Activated CD8-positive, alpha-beta T cell treated with anti-CD3 and anti-CD28 coated beads, Interleukin-2, amount 10 ng/mL, durations not matched to agents 7 days and 5 days (primary cell): ENCODE results near the gene OGFOD2. TPM values are rescaled to one million over a fixed set of nuclear protein-coding genes. Genes with fewer than 3 reads are reported as not detected.

Source experiments
- ATAC-seq: fragments of 150-1000 bp; cut with Tn5 transposase; one replicate; pipeline ENCODE4 v1.10.0; 2021; ENCODE audit warnings: moderate library complexity
- CTCF ChIA-PET: fragments of 350-600 bp; sonication (Branson Sonifier 250); formaldehyde crosslinking; loops from one replicate; lab custom pipeline; 2021; ENCODE audit warnings: antibody characterized with exemption; lab: Charles Lee
- POLR2A ChIA-PET: fragments of 350-600 bp; sonication (Branson Sonifier 250); formaldehyde crosslinking; loops from one replicate; lab custom pipeline; 2021; ENCODE audit warnings: antibody characterized with exemption; lab: Charles Lee
- DNase-seq: peaks from one replicate; pipeline ENCODE4 v3.0.0-alpha.2; 2020
- H3K27ac Mint-ChIP-seq: one replicate; pipeline ENCODE4 v1.8.0; 2021; ENCODE audit warnings: mild to moderate bottlenecking, mixed read lengths
- H3K27me3 Mint-ChIP-seq: one replicate; pipeline ENCODE4 v1.8.0; 2021; ENCODE audit warnings: low read depth, mixed read lengths
- H3K36me3 Mint-ChIP-seq: one replicate; pipeline ENCODE4 v1.8.0; 2021; ENCODE audit warnings: low read depth, mixed read lengths
- H3K4me1 Mint-ChIP-seq: one replicate; pipeline ENCODE4 v1.8.0; 2021; ENCODE audit warnings: low read depth, mixed read lengths
- H3K4me3 Mint-ChIP-seq: one replicate; pipeline ENCODE4 v1.8.0; 2021; ENCODE audit warnings: mild to moderate bottlenecking, mixed read lengths
- H3K9me3 Mint-ChIP-seq: one replicate; pipeline ENCODE4 v1.8.0; 2022; ENCODE audit warnings: mixed read lengths; ENCODE audit not compliant: insufficient read depth
- total RNA-seq, 2 experiments: library from RNA; stranded (reverse); gene quantifications; one replicate each; pipeline ENCODE4 v1.2.3, GENCODE V29; 2021

Gene OGFOD2
- total RNA-seq, 2 experiments from 2014 or later, result 24.1 to 27.0 TPM

- Mint-ChIP-seq H3K4me3 (no peak overlapping the region), H3K4me1 (peaks cover 38% of the 10 kb centered on the region), H3K9me3 (no peaks in the 10 kb centered on the region), H3K27me3 (no peaks in the 10 kb centered on the region), H3K36me3 (peaks cover 34% of the 10 kb centered on the region), H3K27ac (no peak overlapping the region)
- no peak for ATAC-seq
- ChIA-PET CTCF (no interaction called here), POLR2A (interaction anchor here (1.1 kb wide), 1 partner anchor 10 kb away, joined by 3 read pairs; the partner anchor contains the start of gene OGFOD2)
- no peak for DNase-seq
Observed at GRCh38 chr12:122985338-122986257, 10.6 kb downstream of the OGFOD2 start.

DNA sequence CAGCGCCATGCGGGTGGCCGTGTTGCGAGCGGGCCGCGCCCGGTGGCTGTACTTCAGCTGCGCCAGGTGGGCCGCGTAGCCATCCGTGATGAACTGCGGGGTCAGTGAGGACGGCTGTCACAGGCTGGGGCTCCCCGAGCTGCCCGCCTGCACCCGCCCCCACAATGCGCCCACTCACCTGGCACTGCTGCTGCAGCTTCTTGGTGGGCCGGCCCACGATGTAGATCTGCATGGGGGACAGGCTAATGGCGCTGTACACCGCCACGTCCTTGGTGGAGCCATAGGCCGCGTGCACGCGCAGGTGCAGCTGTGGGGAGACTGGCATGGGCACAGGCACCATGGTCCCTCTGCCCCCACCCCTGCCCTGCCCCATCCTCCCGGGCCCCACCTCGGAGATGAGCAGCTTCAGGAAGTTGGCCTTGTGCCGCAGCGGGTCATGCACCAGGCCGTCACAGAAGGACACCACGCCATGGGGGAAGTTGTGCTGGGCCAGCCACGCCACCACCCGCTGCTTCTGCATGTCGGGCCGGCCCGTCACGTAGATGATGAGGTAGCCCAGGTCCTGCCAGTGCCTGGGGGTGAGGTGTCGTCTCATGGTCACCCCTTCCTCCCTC is 11.3 kb downstream of the OGFOD2 start:
- ATAC-seq, result no peak
- H3K9me3 Mint-ChIP-seq, result no peaks in the 10 kb centered on the region

GRCh38 chr12:122987086-122987951 is 12.3 kb downstream of the OGFOD2 start:
- H3K9me3 Mint-ChIP-seq, result no peaks in the 10 kb centered on the region
- ChIA-PET POLR2A (interaction anchor here (0.8 kb wide), 1 partner anchor 21 kb away, joined by 3 read pairs; the partner anchor contains the start of gene ABCB9), CTCF (no interaction called here)
- H3K36me3 Mint-ChIP-seq, result peaks cover 22% of the 10 kb centered on the region
- no peaks in the 10 kb centered on the region for H3K27me3 Mint-ChIP-seq
- no peak overlapping the region for H3K4me3 Mint-ChIP-seq
- peaks cover 28% of the 10 kb centered on the region for H3K4me1 Mint-ChIP-seq
- ATAC-seq, result no peak
- no peak overlapping the region for H3K27ac Mint-ChIP-seq
- DNase-seq, result no peak

More for the DNA sequence above, 11.3 kb downstream of the OGFOD2 start:
- H3K4me1 Mint-ChIP-seq, result peaks cover 38% of the 10 kb centered on the region
- no peak overlapping the region for H3K4me3 Mint-ChIP-seq
- DNase-seq, result no peak
- H3K36me3 Mint-ChIP-seq, result peaks cover 32% of the 10 kb centered on the region
- H3K27me3 Mint-ChIP-seq, result no peaks in the 10 kb centered on the region
- POLR2A ChIA-PET, result interaction anchor here (1.1 kb wide), 1 partner anchor 11 kb away, joined by 3 read pairs; the partner anchor contains the start of gene OGFOD2
- CTCF ChIA-PET, result no interaction called here
- no peak overlapping the region for H3K27ac Mint-ChIP-seq

- Mint-ChIP-seq H3K4me1 (peaks cover 21% of the 10 kb centered on the region), H3K4me3 (no peak overlapping the region), H3K27ac (no peak overlapping the region), H3K9me3 (no peaks in the 10 kb centered on the region), H3K36me3 (peaks cover 18% of the 10 kb centered on the region), H3K27me3 (no peaks in the 10 kb centered on the region)
- CTCF ChIA-PET, result no interaction called here
- ATAC-seq (no peak), DNase-seq (no peak)
- POLR2A ChIA-PET, result interaction anchor here (0.8 kb wide), 1 partner anchor 22 kb away, joined by 3 read pairs; the partner anchor contains the start of gene ABCB9
Observed at GRCh38 chr12:122988036-122988435, 13.0 kb downstream of the OGFOD2 start.

DNA sequence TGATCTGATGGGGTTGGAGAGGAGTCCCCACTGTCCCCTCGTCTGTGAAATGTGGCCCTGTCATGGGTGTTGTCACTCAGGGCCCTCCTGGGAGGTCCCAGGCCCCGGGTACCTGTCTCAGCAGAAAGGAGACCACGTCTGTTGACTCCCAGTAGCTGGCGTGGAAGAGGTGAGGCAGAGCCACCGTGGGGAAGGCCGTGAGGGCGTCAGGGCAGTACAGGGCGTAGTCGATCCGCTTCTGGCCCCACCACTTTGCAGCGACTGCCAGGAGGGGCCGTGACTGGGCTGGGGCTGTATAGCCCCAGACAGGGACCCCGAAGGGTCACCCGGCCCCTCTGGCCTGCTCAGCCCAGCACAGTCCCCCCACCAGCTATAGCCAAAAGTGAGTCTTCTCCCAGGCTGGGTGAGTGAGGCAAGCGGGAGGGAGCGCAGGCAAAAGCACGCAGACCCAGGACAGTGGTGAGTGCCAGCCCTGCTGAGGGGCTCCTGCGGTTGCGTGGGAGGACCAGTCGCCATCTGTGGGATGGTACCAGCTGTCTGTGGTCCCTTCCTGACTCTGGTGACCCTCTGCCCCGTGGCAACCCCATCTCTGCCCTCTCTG is 13.7 kb downstream of the OGFOD2 start:
- POLR2A ChIA-PET, result interaction anchor here (1.3 kb wide), 1 partner anchor 14 kb away, joined by 3 read pairs; the partner anchor contains the start of gene OGFOD2
- H3K4me1 Mint-ChIP-seq, result peaks cover 16% of the 10 kb centered on the region
- H3K27ac Mint-ChIP-seq, result no peak overlapping the region
- CTCF ChIA-PET, result interaction anchor here (0.6 kb wide), 1 partner anchor 554 kb away, joined by 3 read pairs; no protein-coding TSS in a partner anchor
- peaks cover 11% of the 10 kb centered on the region for H3K36me3 Mint-ChIP-seq
- H3K9me3 Mint-ChIP-seq, result no peaks in the 10 kb centered on the region
- no peak overlapping the region for H3K4me3 Mint-ChIP-seq
- H3K27me3 Mint-ChIP-seq, result no peaks in the 10 kb centered on the region
- no peak for DNase-seq
- ATAC-seq, result no peak

DNA sequence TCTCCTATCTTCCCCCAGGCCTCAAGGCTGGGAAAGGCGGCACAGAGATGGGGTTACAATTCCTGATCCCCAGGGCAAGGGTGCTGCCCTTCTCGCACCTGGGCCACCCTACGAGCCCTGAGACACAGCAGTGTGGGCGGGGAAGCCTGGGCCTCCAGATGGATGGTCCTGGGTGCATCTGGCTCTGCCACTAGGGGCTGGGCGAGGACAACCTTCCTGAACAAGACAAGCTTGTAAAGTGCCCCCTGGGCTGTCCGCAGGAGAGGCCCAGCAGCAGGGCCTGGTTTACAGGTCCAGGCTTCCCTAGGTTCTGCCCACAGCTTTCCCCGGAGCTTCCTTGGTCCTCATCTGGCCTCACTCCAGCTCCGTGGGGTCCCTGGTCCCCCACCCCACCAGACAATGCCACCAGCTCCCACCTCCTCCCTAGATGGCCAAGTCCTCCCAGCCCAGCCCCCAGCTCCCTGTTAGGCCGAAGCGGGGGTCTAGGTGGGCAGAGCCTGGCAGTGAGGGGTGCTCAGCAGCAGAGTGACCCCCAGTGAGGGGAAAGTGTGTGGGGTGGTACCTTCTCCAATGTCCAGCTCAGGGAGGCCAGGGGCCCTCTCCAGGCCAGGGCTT is 14.3 kb downstream of the OGFOD2 start:
- POLR2A ChIA-PET, result interaction anchor here (1.0 to 1.3 kb wide), 2 partner anchors 14 to 117 kb away, joined by 3 read pairs; partner anchors contain the start of gene OGFOD2
- CTCF ChIA-PET, result interaction anchor here (0.6 kb wide), 1 partner anchor 553 kb away, joined by 3 read pairs; no protein-coding TSS in a partner anchor
- Mint-ChIP-seq H3K9me3 (no peaks in the 10 kb centered on the region), H3K27ac (no peak overlapping the region), H3K27me3 (no peaks in the 10 kb centered on the region), H3K4me1 (peaks cover 10% of the 10 kb centered on the region), H3K36me3 (peaks cover 9% of the 10 kb centered on the region), H3K4me3 (no peak overlapping the region)
- ATAC-seq, result no peak
- DNase-seq, result no peak

DNA sequence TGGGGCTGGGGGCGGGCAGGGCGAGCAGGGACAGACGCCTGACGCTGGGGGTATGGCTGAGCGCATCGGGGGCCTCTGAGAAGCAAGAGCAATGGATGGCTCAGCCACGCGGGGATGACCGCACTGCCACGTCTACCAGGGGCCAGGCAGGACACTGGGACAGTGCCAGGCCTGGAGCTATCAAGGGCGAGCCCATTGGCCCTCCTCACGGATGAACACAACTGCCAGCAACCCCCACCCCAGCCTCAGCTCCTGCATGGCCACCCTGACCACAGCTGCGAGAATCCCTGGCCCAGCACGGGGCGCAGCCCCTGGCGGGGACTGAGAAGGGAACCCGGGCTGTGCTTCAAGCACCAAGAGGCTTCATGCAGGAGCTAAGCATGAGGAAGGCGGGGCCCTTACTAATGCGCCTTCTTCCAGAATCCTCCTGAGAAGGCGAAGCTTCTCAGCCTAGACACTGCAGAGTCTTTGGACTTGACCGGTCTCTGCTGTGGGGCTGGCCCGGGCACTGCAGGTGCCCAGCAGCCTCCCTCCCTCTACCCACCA is 14.9 kb downstream of the OGFOD2 start:
- Mint-ChIP-seq H3K4me1 (peaks cover 7% of the 10 kb centered on the region), H3K9me3 (no peaks in the 10 kb centered on the region), H3K4me3 (no peak overlapping the region), H3K36me3 (peaks cover 5% of the 10 kb centered on the region), H3K27me3 (no peaks in the 10 kb centered on the region), H3K27ac (no peak overlapping the region)
- ATAC-seq, result no peak
- ChIA-PET POLR2A (interaction anchor here (1.0 kb wide), 1 partner anchor 117 kb away, joined by 3 read pairs; no protein-coding TSS in a partner anchor), CTCF (no interaction called here)
- DNase-seq, result no peak

DNA sequence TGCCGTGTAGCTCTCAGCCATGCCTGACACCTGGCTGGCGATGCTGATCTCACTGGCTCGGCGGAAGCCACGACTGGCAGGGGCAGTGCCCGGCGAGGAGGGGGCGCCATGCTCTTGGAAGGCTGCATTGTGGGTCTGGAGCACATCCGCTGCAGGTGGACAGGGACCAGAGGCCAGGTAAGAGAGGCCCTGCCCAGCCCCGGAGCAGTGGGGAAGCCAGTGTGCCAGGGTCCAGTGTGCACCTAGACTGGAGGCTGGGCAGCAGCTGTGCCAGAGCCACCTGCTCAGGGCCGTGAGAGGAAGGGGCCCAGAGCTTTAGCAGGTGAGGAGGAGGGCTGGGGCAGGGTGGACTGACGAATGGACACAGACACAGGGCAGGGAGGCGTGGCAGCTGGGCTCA is 15.5 kb downstream of the OGFOD2 start:
- Mint-ChIP-seq H3K27me3 (no peaks in the 10 kb centered on the region), H3K4me1 (peaks cover 3% of the 10 kb centered on the region), H3K4me3 (no peak overlapping the region), H3K27ac (no peak overlapping the region), H3K9me3 (no peaks in the 10 kb centered on the region), H3K36me3 (peaks cover 2% of the 10 kb centered on the region)
- CTCF ChIA-PET, result no interaction called here
- POLR2A ChIA-PET, result no interaction called here
- ATAC-seq (no peak), DNase-seq (no peak)

DNA sequence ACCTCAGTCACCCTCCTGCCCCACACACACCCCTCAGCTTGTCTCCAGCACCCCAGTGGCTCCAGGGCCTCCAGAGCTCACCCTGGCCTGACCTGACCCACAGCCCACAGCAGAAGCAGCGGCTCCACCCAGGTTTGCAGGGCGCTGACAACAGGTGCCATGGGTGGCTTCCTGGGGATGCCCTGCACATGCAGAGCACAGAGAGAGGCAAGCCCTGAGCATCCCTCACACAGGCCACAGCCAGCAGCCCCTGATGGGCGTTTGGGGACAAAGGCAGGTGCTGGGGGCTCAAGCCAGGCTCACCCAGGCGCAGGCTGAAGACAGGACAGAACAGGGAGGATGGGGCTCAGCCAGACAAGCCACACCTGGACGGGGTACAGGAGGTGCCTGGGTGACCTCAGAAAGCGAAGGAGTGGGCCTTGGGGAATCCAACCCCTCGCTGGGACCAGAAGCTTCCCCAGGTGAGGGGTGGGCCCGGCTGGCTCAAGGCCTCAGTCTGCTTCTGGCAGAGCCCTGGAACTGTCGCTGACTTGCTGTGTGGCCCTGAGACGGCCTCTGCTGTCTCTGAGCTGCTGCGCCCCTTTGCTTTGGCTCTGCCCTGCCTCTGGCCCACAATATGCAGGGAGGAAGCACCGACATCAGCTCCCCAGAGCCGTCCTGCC is 16.0 kb downstream of the OGFOD2 start:
- POLR2A ChIA-PET, result interaction anchor here (1.0 kb wide), 1 partner anchor 15 kb away, joined by 3 read pairs; no protein-coding TSS in a partner anchor
- ATAC-seq, result no peak
- Mint-ChIP-seq H3K27ac (no peak overlapping the region), H3K36me3 (peaks cover 2% of the 10 kb centered on the region), H3K4me3 (no peak overlapping the region), H3K9me3 (no peaks in the 10 kb centered on the region), H3K4me1 (peaks cover 3% of the 10 kb centered on the region), H3K27me3 (no peaks in the 10 kb centered on the region)
- CTCF ChIA-PET, result no interaction called here
- no peak for DNase-seq
